Neural progenitor cell (in vitro differentiated cells): ENCODE measurements around the gene OCIAD1.

Source experiments
- EZH2 ChIP-seq: fragments of 200-600 bp; sonication (generic); IDR thresholded peaks from 2 replicates; pipeline ENCODE4 v1.6.1; 2017; ENCODE audit warnings: antibody characterized with exemption, mild to moderate bottlenecking, moderate library complexity
- EZH2phosphoT487 ChIP-seq: fragments of 200-600 bp; sonication (generic); IDR thresholded peaks from 2 replicates; pipeline ENCODE4 v1.6.1; 2017; ENCODE audit warnings: antibody characterized with exemption
- TF ChIP-seq, protein P1 (sequence below): fragments of 200-600 bp; sonication (generic); IDR thresholded peaks from 2 replicates; pipeline ENCODE4 v1.5.1; 2017; ENCODE audit warnings: antibody characterized with exemption, mild to moderate bottlenecking

DNA sequence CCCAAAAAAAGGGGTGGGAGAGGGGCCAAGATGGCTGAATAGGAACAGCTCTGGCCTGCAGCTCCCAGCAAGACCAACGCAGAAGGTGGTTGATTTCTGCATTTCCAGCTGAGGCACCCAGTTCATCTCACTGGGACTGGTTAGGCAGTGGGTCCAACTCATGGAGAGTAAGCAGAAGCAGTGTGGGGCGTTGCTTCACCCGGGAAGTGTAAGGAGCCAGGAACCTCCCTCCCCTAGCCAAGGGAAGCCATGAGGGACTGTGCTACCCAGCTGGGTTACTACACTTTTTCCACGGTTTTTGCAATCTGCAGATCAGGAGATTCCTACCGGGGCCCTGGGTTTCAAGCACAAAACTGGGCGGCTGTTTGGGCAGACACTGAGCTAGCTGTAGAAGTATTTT, 13.9 kb upstream of the OCIAD1 start:
- TF ChIP-seq, protein P1, sequence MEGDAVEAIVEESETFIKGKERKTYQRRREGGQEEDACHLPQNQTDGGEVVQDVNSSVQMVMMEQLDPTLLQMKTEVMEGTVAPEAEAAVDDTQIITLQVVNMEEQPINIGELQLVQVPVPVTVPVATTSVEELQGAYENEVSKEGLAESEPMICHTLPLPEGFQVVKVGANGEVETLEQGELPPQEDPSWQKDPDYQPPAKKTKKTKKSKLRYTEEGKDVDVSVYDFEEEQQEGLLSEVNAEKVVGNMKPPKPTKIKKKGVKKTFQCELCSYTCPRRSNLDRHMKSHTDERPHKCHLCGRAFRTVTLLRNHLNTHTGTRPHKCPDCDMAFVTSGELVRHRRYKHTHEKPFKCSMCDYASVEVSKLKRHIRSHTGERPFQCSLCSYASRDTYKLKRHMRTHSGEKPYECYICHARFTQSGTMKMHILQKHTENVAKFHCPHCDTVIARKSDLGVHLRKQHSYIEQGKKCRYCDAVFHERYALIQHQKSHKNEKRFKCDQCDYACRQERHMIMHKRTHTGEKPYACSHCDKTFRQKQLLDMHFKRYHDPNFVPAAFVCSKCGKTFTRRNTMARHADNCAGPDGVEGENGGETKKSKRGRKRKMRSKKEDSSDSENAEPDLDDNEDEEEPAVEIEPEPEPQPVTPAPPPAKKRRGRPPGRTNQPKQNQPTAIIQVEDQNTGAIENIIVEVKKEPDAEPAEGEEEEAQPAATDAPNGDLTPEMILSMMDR = no peak
- TF ChIP-seq EZH2 = no peak
- TF ChIP-seq EZH2phosphoT487 = no peak
